IMR-90 (cell line): ENCODE measurements around the gene PPM1A. TPM values are rescaled to one million over a fixed set of nuclear protein-coding genes. Genes with fewer than 3 reads are reported as not detected.

Source experiments
- ATAC-seq: fragments of 200-7000 bp; cut with Tn5 transposase; 2 replicates; pipeline ENCODE4 v1.9.1; 2020; ENCODE audit warnings: low read depth, mild to moderate bottlenecking, moderate library complexity
- BruUV-seq: library from RNA; stranded (reverse); fragments of 400-500 nt; replicated peaks from 2 replicates; lab custom pipeline; 2021; lab: Mats Ljungman, UMichigan
- CTCF ChIA-PET: fragments of 300-600 bp; formaldehyde crosslinking; extraction: SDS; loops from one replicate; lab custom pipeline; 2021; ENCODE audit warnings: antibody characterized with exemption; lab: Yijun Ruan, JAX
- POLR2A ChIA-PET: fragments of 300-600 bp; sonication (Branson Sonifier 250); formaldehyde crosslinking; loops from one replicate; lab custom pipeline; 2022; ENCODE audit warnings: antibody characterized with exemption; ENCODE audit not compliant: unreplicated experiment; lab: Charles Lee
- DNase-seq: peaks from one replicate; pipeline ENCODE4 v3.0.0; 2013
- H2AFZ ChIP-seq: replicated peaks from 2 replicates; pipeline ENCODE3; 2013; ENCODE audit warnings: low read length, mild to moderate bottlenecking; ENCODE audit not compliant: poor library complexity
- H2AK5ac ChIP-seq: 2 replicates; pipeline ENCODE4 v1.6.1; 2013; ENCODE audit warnings: low read depth, low read length, inconsistent platforms
- H2AK9ac ChIP-seq: replicated peaks from 2 replicates; pipeline ENCODE3; 2013; ENCODE audit warnings: mild to moderate bottlenecking, low read depth, low read length, moderate library complexity; ENCODE audit not compliant: poor library complexity
- H2BK120ac ChIP-seq: 2 replicates; pipeline ENCODE4 v1.6.1; 2013; ENCODE audit warnings: low read depth, low read length, inconsistent platforms
- H2BK15ac ChIP-seq: 3 replicates; pipeline ENCODE4 v1.6.1; 2013; ENCODE audit warnings: low read depth, low read length, inconsistent platforms
- H2BK20ac ChIP-seq: 2 replicates; pipeline ENCODE4 v1.6.1; 2013; ENCODE audit warnings: low read depth, mild to moderate bottlenecking, inconsistent platforms, low read length, moderate library complexity
- H2BK5ac ChIP-seq: 2 replicates; pipeline ENCODE4 v1.6.1; 2013; ENCODE audit warnings: mild to moderate bottlenecking, low read depth, low read length, inconsistent platforms; ENCODE audit not compliant: poor library complexity, severe bottlenecking
- H3K14ac ChIP-seq: replicated peaks from 2 replicates; pipeline ENCODE4 v1.6.1; 2013; ENCODE audit warnings: low read depth, low read length, inconsistent platforms
- H3K18ac ChIP-seq: 2 replicates; pipeline ENCODE4 v1.6.1; 2013; ENCODE audit warnings: low read depth, low read length, control low read depth
- H3K23ac ChIP-seq: 2 replicates; pipeline ENCODE4 v1.6.1; 2013; ENCODE audit warnings: low read depth, low read length, inconsistent platforms
- H3K27ac ChIP-seq: 2 replicates; pipeline ENCODE4 v1.5.1; 2013; ENCODE audit warnings: mild to moderate bottlenecking, control low read depth, low read length; ENCODE audit not compliant: insufficient read depth
- H3K27me3 ChIP-seq: 2 replicates; pipeline ENCODE4 v1.6.1; 2013; ENCODE audit warnings: low read length; ENCODE audit not compliant: control insufficient read depth, insufficient read depth
- H3K36me3 ChIP-seq: 2 replicates; pipeline ENCODE4 v1.6.1; 2013; ENCODE audit warnings: low read length, mixed read lengths; ENCODE audit not compliant: control insufficient read depth, insufficient read depth
- H3K4ac ChIP-seq: 2 replicates; pipeline ENCODE4 v1.6.1; 2013; ENCODE audit warnings: low read depth, low read length, inconsistent platforms
- H3K4me1 ChIP-seq: 2 replicates; pipeline ENCODE4 v1.6.1; 2013; ENCODE audit warnings: low read length, mixed read lengths; ENCODE audit not compliant: control insufficient read depth, insufficient read depth
- H3K4me2 ChIP-seq: 2 replicates; pipeline ENCODE4 v1.6.1; 2013; ENCODE audit warnings: low read depth, mild to moderate bottlenecking, control low read depth, low read length, moderate library complexity
- H3K4me3 ChIP-seq: 2 replicates; pipeline ENCODE4 v1.5.1; 2013; ENCODE audit warnings: low read depth, mild to moderate bottlenecking, control low read depth, low read length, moderate library complexity; ENCODE audit not compliant: insufficient read depth
- H3K56ac ChIP-seq: 2 replicates; pipeline ENCODE4 v1.6.1; 2013; ENCODE audit warnings: low read length, inconsistent platforms; ENCODE audit not compliant: insufficient read depth; ENCODE audit errors: extremely low read depth
- H3K79me1 ChIP-seq, 2 experiments: 2 replicates each; pipeline ENCODE4 v1.6.1; 2013; ENCODE audit warnings: low read length in 2 of 2, inconsistent platforms in 1 of 2, low read depth in 1 of 2
- H3K9ac ChIP-seq: 2 replicates; pipeline ENCODE4 v1.6.1; 2013; ENCODE audit warnings: low read depth, low read length, control low read depth
- H3K9me1 ChIP-seq: 2 replicates; pipeline ENCODE4 v1.6.1; 2013; ENCODE audit warnings: low read length, inconsistent platforms; ENCODE audit not compliant: insufficient read depth
- H3K9me3 ChIP-seq: 2 replicates; pipeline ENCODE4 v1.6.1; 2013; ENCODE audit warnings: low read length; ENCODE audit not compliant: control insufficient read depth, insufficient read depth
- H4K20me1 ChIP-seq: 2 replicates; pipeline ENCODE4 v1.6.1; 2013; ENCODE audit warnings: low read length, inconsistent platforms; ENCODE audit not compliant: insufficient read depth
- H4K5ac ChIP-seq: 2 replicates; pipeline ENCODE4 v1.6.1; 2013; ENCODE audit warnings: mild to moderate bottlenecking, low read depth, low read length, control low read depth
- H4K8ac ChIP-seq, 2 experiments: 2 replicates each; pipeline ENCODE4 v1.6.1; 2013; ENCODE audit warnings: low read depth in 2 of 2, low read length in 2 of 2, control low read depth in 1 of 2, inconsistent platforms in 1 of 2
- H4K91ac ChIP-seq: 2 replicates; pipeline ENCODE4 v1.6.1; 2013; ENCODE audit warnings: low read depth, low read length, inconsistent platforms; ENCODE audit not compliant: insufficient read depth
- CEBPB ChIP-seq: IDR thresholded peaks from 2 replicates; pipeline ENCODE4 v1.6.1; 2012; ENCODE audit warnings: low read depth, low read length, improper control_type of control experiment
- CHD1 ChIP-seq: IDR thresholded peaks from 2 replicates; pipeline ENCODE4 v1.6.1; 2012; ENCODE audit warnings: low read depth, low read length, improper control_type of control experiment
- MAFK ChIP-seq: IDR thresholded peaks from 2 replicates; pipeline ENCODE4 v1.6.1; 2012; ENCODE audit warnings: low read depth, low read length, improper control_type of control experiment
- MAZ ChIP-seq: IDR thresholded peaks from 2 replicates; pipeline ENCODE4 v1.6.1; 2012; ENCODE audit warnings: low read depth, mild to moderate bottlenecking, low read length, improper control_type of control experiment, moderate library complexity, borderline replicate concordance
- RCOR1 ChIP-seq: IDR thresholded peaks from 2 replicates; pipeline ENCODE4 v1.6.1; 2012; ENCODE audit warnings: mild to moderate bottlenecking, low read length, improper control_type of control experiment; ENCODE audit not compliant: insufficient replicate concordance
- WGBS, 2 experiments: methylation state at CpG; one replicate each; pipeline versions ENCODE4 v1.1.5 to v1.1.7; 2013; ENCODE audit warnings: missing lambda C conversion rate in 2 of 2; ENCODE audit not compliant: insufficient read length in 1 of 2; ENCODE audit errors: extremely low coverage in 2 of 2; 5-methylcytosine and 5-hydroxymethylcytosine counted together
- dilution Hi-C: fragments of 300-500 bp; cut with HindIII; formaldehyde crosslinking; loops from one replicate; pipeline ENCODE4 v1.14.3; 2018; ENCODE audit warnings: low sequenced_read_pairs; ENCODE audit not compliant: unreplicated experiment
- in situ Hi-C: fragments of 300-500 bp; cut with MboI; formaldehyde crosslinking; loops from 3 replicates; pipeline ENCODE4 v1.14.3; 2019; ENCODE audit warnings: low sequenced_read_pairs, inconsistent platforms, mixed read lengths
- intact Hi-C: fragments of 100-400 bp; cut with micrococcal nuclease; formaldehyde crosslinking; loops from 2 replicates; pipeline ENCODE4 v1.10.0; 2022
- polyA plus RNA-seq, 3 experiments: library from polyadenylated mRNA; depleted of rRNA; stranded (reverse); fragments of >200 nt; gene quantifications; 2 replicates each; pipeline ENCODE4 v1.2.3, GENCODE V29; 2012; ENCODE audit warnings: low replicate concordance in 1 of 3
- total RNA-seq: library from RNA; depleted of rRNA; stranded (reverse); fragments of >200 nt; gene quantifications from 2 replicates; pipeline ENCODE4 v1.2.3, GENCODE V29; 2012

Gene PPM1A
- total and polyA plus RNA-seq, 2 of the 4 experiments (the other 2 are of a cell fraction): 14.3 to 15.1 TPM

- in situ Hi-C loops: no loop called here
- H4K20me1 ChIP-seq: no peaks in the 10 kb centered on the region
- H3K4me1 ChIP-seq: no peaks in the 10 kb centered on the region
- dilution Hi-C loops: no loop called here
- CTCF ChIA-PET: interaction anchor here (0.7 kb wide), 1 partner anchor 24 kb away, joined by 3 read pairs; no protein-coding TSS in a partner anchor
- H3K4me2 ChIP-seq: no peak overlapping the region
- no peak overlapping the region for H3K4me3 ChIP-seq
- H3K27me3 ChIP-seq: no peaks in the 10 kb centered on the region
- no peak overlapping the region for H3K4ac ChIP-seq
- no peaks in the 10 kb centered on the region for H3K9me1 ChIP-seq
- BruUV-seq: no TSS peak
- H2BK5ac ChIP-seq: no peak overlapping the region
- WGBS, 2 experiments: no CpG with 5 or more reads among the region's 1 CpG
- no peak overlapping the region for H2BK20ac ChIP-seq
- no peak overlapping the region for H3K23ac ChIP-seq
- H3K56ac ChIP-seq: no peak overlapping the region
- no peak overlapping the region for H2AFZ ChIP-seq
- no peak overlapping the region for H3K27ac ChIP-seq
- intact Hi-C loops: loop anchor here (5.0 kb wide), 1 partner anchor 36 kb away; no protein-coding TSS in a partner anchor
- H3K9ac ChIP-seq: no peak overlapping the region
- H2AK5ac ChIP-seq: no peak overlapping the region
- no peak overlapping the region for H4K91ac ChIP-seq
- H3K18ac ChIP-seq: no peak overlapping the region
- no peak overlapping the region for H3K14ac ChIP-seq
- TF ChIP-seq MAFK: no peak
- no peak for TF ChIP-seq MAZ
- peak; percentile 46; the same call in 1 of the 2 replicates for TF ChIP-seq CEBPB
- no peak for TF ChIP-seq RCOR1
- TF ChIP-seq CHD1: no peak
- no peak overlapping the region for H2BK15ac ChIP-seq
- H3K9me3 ChIP-seq: no peaks in the 10 kb centered on the region
- DNase-seq (no peak), ATAC-seq (no peak)
- no peak overlapping the region for H4K5ac ChIP-seq
- peaks cover 3 to 11% of the 10 kb centered on the region in 2 experiments; a peak in 2 of 4 replicates for H3K79me1 ChIP-seq
- POLR2A ChIA-PET: no interaction called here
- H4K8ac ChIP-seq: no peak overlapping the region; a peak in 1 of 4 replicates
- H2AK9ac ChIP-seq: no peak overlapping the region
- no peak overlapping the region for H2BK120ac ChIP-seq
- peaks cover 9% of the 10 kb centered on the region for H3K36me3 ChIP-seq
These were observed 39.3 kb downstream of the PPM1A start for GRCh38 chr14:60288279-60288678.
